Erythroblast (primary cell): Measurements from ENCODE around the gene CPLX4.

Experiments used
- DNase-seq, 2 experiments: peaks; one replicate each; lab custom pipeline; 2025; lab: John Stamatoyannopoulos, UW
- GATA1 ChIP-seq: IDR thresholded peaks from 2 replicates; pipeline ENCODE4 v1.6.1; 2011; ENCODE audit warnings: low read depth, mild to moderate bottlenecking, control low read depth, low read length, moderate library complexity
- POLR2A ChIP-seq: IDR thresholded peaks from 2 replicates; pipeline ENCODE4 v1.6.1; 2011; ENCODE audit warnings: mild to moderate bottlenecking, low read length

CPLX4 gene

GRCh38 chr18:59340312-59340711 lies 21.9 kb upstream of the CPLX4 start:
- TF ChIP-seq POLR2A (no peak), GATA1 (no peak)
- no peak for DNase-seq

GRCh38 chr18:59332986-59333385 lies 14.5 kb upstream of the CPLX4 start:
- TF ChIP-seq GATA1 (no peak), POLR2A (no peak)

GRCh38 chr18:59328683-59329082 lies 10.2 kb upstream of the CPLX4 start:
- no peak for TF ChIP-seq GATA1
- no peak for TF ChIP-seq POLR2A
- no peak for DNase-seq

More at GRCh38 chr18:59332986-59333385, 14.5 kb upstream of the CPLX4 start:
- DNase-seq = no peak

GRCh38 chr18:59325965-59326364 lies 7.5 kb upstream of the CPLX4 start:
- DNase-seq = no peak
- TF ChIP-seq GATA1 = no peak
- no peak for TF ChIP-seq POLR2A

GRCh38 chr18:59324623-59324971 lies 6.1 kb upstream of the CPLX4 start:
- no peak for TF ChIP-seq POLR2A
- no peak for TF ChIP-seq GATA1
- no peak for DNase-seq

GRCh38 chr18:59323931-59324622 lies 5.6 kb upstream of the CPLX4 start:
- DNase-seq = no peak
- TF ChIP-seq GATA1 = no peak
- TF ChIP-seq POLR2A = no peak

- TF ChIP-seq GATA1 (no peak), POLR2A (no peak)
- no peak for DNase-seq
Measured at GRCh38 chr18:59311631-59312030, 6.8 kb downstream of the CPLX4 start.

- TF ChIP-seq POLR2A (no peak), GATA1 (no peak)
- DNase-seq = no peak
Measured at GRCh38 chr18:59308938-59309260, 9.6 kb downstream of the CPLX4 start.

GRCh38 chr18:59308248-59308937 lies 10.1 kb downstream of the CPLX4 start:
- peak; percentile 76 to 85 for DNase-seq
- TF ChIP-seq POLR2A = no peak
- no peak for TF ChIP-seq GATA1

- no peak for TF ChIP-seq POLR2A
- TF ChIP-seq GATA1 = no peak
- no peak for DNase-seq
Measured at GRCh38 chr18:59306640-59307039, 11.8 kb downstream of the CPLX4 start.

GRCh38 chr18:59305295-59305694 lies 13.2 kb downstream of the CPLX4 start:
- DNase-seq = no peak
- no peak for TF ChIP-seq GATA1
- TF ChIP-seq POLR2A = no peak

- no peak for DNase-seq
- TF ChIP-seq GATA1 (no peak), POLR2A (no peak)
Measured at GRCh38 chr18:59303656-59304195, 14.7 kb downstream of the CPLX4 start.

GRCh38 chr18:59303006-59303405 lies 15.4 kb downstream of the CPLX4 start:
- DNase-seq = no peak
- TF ChIP-seq GATA1 = no peak

- DNase-seq = no peak
- no peak for TF ChIP-seq POLR2A
- TF ChIP-seq GATA1 = no peak
Measured at GRCh38 chr18:59301929-59302328, 16.5 kb downstream of the CPLX4 start.
